Measurements from ENCODE around the gene FEN1.

Gene FEN1

DNA sequence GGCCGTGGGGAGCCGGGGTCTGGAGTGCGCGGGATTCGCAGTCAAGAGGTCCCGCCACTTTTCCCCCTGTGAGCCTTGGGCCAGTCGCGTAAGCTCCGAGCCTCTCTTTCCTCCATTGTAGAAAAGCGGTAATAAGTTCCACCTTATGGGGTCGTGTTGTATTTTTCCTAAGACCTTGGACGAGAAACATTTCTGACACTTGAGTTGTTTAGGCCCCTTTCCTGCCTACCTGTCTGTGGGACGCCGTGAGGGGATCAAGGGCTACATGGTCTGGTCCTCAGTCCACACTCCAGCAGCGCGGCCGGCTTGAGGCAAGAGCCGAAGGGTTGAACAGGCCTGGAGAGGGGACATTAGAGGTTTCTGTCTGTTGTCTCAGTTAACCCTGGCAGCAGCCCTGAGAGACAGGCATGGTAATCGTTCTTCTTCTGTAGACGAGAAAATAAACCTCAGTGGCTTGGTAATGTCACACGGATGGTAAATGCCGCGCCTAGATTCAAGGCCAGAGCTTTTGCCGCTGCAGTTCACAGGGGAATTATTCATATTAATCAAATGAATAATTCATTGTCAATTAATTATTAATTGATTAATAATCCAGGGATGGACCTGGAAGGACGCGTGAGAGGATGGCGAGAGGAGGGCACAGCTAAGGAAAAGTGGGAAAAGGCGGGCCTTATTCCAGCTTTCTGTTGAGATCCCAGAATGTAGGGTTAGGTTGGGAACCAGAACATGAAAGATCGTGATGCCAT, 545 bp downstream of the FEN1 start:
- DNase-seq (ENCODE audit: extremely low spot score, insufficient read length, low read depth) (no peak), FAIRE-seq (no peak)

DNA sequence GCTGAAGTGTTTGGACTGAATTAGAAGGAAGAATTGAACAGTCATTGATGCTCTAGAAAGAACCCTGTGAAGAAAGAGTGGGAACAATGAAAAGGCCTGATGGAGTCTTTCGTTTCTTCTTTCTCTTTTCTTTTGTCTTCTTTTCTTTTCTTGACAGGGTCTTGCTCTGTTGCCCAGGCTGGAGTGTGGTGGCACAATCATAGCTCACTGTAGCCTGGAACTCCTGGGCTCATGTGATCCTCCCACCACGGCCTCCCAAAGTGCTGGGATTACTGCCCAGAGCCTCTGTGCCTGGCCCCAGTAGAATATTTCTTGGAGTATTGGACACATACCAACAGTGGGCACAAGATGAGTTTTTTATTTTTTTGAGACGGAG, 1.1 kb downstream of the FEN1 start:
- DNase-seq (ENCODE audit: extremely low spot score, insufficient read length, low read depth) (no peak), FAIRE-seq (no peak)

DNA sequence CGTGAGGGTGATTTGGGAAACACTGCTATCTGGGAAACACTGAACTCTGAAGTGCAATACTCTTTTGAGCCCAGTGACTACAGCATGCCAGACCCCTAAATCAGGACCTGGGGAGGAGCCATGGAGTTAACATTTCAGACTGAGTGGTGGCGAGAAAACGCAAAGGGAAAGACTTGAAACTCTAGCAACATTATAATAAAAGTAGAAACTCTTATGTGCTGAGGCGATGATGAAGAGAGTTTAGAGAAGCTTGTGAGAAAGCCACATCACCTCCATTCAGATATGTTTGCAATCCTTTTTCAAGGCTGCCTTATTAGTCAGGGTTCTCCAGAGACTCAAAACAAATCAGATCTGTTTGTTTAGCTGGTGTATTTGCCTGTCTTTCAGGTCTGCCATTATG, 1.9 kb downstream of the FEN1 start:
- FAIRE-seq (no peak), DNase-seq (ENCODE audit: extremely low spot score, insufficient read length, low read depth) (no peak)

DNA sequence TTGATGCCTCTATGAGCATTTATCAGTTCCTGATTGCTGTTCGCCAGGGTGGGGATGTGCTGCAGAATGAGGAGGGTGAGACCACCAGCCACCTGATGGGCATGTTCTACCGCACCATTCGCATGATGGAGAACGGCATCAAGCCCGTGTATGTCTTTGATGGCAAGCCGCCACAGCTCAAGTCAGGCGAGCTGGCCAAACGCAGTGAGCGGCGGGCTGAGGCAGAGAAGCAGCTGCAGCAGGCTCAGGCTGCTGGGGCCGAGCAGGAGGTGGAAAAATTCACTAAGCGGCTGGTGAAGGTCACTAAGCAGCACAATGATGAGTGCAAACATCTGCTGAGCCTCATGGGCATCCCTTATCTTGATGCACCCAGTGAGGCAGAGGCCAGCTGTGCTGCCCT, 2.7 kb downstream of the FEN1 start:
- no peak for FAIRE-seq
- DNase-seq (ENCODE audit: extremely low spot score, insufficient read length, low read depth): no peak

DNA sequence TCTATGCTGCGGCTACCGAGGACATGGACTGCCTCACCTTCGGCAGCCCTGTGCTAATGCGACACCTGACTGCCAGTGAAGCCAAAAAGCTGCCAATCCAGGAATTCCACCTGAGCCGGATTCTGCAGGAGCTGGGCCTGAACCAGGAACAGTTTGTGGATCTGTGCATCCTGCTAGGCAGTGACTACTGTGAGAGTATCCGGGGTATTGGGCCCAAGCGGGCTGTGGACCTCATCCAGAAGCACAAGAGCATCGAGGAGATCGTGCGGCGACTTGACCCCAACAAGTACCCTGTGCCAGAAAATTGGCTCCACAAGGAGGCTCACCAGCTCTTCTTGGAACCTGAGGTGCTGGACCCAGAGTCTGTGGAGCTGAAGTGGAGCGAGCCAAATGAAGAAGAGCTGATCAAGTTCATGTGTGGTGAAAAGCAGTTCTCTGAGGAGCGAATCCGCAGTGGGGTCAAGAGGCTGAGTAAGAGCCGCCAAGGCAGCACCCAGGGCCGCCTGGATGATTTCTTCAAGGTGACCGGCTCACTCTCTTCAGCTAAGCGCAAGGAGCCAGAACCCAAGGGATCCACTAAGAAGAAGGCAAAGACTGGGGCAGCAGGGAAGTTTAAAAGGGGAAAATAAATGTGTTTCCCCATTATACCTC, 3.3 kb downstream of the FEN1 start:
- FAIRE-seq (no peak), DNase-seq (ENCODE audit: extremely low spot score, insufficient read length, low read depth) (no peak)

DNA sequence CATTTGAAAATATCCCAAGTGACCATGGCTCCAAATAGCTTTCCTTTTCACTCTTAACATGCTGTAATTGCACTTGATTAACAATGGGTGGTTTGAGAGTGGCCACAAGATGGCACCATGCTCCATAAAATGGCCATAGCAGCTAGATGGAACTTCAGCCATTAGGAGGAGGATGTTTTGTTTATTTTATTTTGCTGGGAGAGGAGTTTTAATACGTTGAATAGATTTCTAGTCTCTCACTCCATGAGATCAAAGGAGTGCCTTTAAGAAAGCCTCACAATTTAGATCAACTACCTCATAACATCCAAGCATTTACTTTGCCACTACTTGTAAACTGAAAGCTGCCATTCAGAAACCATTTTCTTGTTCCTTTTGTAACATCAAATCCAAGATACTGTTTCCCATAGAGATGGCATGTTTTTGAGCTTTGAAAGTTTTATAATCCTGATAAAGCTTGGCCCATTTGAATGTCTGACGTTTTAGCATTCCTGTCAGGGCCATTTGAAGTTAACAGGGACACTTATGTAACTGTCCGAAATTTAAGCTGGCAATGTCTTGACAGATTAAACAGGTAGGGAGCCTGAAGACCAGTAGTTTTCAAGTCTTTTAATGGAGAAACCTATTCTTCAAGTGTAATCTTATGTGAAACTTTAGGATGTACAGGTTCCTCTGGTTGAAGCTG, 4.7 kb downstream of the FEN1 start:
- FAIRE-seq: peak; percentile 72
- peak; percentile 43 for DNase-seq (ENCODE audit: extremely low spot score, insufficient read length, low read depth)

DNA sequence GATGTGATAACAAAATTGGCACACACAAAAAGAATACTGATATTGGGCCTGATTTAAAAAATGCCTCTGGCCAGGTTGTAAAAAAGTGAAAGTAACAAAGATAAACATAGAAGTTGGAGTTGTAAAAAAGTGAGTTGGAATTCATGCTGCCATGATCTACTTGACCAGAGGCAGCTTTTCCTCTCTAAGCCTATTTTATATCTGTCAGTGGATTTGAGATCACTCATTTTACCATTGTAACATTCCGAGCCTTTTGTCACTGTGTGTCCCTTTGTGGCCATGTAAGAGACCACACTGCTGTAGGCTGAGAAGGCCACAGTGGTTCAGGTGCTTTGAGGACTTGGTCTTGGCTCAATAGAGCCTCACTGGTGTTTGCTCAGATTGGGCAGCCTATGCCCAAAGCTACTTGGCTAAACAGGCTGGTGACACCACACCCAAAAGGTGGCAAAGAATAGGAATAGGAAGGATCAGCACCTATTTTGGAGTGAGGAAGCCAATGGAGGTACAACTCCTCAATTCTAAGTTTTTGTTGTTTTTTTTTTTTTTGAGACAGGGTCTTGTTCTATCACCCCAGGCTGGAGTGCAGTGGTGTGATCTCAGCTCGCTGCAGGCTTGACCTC, 7.1 kb downstream of the FEN1 start:
- FAIRE-seq: no peak
- no peak for DNase-seq (ENCODE audit: extremely low spot score, insufficient read length, low read depth)

DNA sequence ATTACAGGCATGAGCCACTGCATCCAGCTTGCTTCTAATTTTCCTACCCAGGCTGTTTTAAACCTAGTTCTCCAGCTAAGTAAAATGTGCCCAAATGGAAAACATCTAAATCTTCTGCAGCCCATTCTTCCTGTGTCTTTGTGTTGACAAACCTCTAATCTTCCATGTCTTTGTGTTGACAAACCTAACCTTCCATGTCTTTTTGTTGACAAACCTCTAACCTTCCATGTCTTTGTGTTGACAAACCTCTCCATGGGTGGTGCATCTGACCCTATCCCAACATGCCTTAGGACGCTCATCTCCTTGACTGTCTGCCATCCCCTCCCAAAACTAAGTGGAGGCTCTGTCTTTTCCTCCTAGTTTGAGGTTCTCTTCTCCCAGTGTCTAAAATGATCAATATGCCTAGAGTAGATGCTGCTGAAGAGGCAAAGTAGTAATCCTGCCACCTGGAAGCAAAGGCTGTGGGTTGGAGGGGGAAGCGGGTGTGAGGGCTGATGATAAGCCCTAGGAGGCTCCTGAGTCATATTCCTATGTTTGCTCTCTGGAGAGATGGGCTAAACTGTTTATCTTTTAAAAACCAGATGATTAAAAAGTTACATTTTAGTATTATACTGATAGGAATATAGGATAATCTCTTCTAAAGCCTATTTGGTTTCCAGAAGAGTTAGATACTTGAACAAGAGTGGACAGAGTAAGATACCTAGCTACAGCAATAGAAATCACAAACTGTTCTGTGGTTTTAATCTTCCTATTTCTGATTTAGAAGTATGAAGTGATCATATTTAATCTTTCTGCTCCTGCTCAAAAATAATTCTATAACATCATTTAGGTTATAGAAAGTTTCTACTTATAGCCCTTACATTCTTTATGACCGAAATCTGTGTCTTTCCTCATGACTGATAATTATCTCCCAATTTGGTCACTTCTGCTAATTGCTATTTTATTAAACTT, 7.9 kb downstream of the FEN1 start:
- DNase-seq (ENCODE audit: extremely low spot score, insufficient read length, low read depth) (no peak), FAIRE-seq (no peak)

DNA sequence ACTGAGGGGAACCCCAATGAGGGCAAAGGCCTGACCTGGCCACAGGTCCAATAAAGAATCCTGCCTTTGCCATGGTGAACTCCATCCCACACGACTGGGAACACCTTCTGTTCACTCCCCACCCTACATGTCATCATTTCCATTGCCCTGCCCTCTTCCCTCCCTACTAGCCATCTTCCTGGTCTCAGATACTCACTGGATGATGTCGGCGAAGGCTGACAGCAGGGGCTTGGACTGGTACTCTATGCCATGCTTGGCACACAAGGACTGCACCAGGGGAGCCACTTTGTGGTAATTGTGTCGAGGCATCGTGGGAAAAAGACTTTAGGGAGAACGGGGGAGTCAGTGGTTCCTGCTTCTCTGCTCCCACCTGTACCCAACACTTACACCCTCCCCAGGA, 9.9 kb downstream of the FEN1 start:
- DNase-seq (ENCODE audit: extremely low spot score, insufficient read length, low read depth): no peak
- no peak for FAIRE-seq

DNA sequence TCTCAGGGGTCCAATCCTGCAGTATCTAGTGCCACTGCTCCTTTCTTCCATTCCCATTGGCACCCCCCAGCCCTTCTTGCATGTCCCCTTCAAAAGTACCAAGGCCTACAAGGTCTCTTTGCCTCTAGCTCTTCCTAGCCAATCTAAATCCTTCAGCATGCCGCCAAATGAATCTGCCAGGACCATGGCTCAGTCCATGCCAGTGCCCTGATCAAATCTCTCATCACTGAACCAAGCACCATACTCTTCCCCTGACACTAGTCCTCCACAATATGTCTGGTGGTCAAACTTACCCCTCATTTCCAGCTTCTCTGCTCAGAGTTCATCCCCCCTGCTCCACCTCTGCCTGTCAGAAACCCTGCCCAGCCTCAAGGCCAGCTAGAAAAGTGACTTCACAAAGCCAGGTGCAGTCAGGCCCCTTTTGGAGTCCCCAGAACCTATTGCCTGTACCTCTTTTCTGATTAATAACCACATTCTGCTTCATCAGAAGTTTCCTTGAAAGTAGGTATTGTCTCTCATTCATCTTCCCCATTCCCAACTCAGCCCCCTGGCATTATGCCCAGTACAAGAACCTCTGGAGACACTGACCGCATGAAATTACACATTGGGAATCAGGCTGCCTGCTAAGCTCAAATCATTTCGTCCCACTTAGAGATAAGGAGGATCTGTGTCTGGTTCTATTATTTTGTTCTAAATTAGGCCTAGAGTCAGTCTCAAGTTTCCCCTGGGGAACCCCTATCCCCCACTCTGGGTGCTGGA, 11.4 kb downstream of the FEN1 start:
- FAIRE-seq (no peak), DNase-seq (ENCODE audit: extremely low spot score, insufficient read length, low read depth) (no peak)

DNA sequence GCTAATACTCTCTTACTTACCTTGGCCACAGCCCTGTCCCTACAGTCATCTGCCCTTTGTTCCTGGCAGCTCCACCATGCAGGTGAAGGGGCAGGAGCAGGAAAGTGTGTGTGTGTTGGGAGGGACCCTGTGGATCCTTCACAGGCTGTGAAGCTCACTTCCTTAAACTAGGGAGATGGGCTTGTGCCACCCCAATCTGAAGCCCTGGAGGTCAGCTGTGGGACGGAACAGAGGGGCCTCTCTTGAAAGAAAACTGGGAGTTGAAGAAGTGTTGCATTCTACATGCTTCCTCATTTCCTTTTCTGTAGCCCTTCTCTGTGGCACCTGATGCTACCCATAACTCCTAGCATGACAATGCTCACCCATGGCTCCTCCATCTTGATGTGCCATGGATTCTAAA, 12.4 kb downstream of the FEN1 start:
- no peak for DNase-seq (ENCODE audit: extremely low spot score, insufficient read length, low read depth)
- FAIRE-seq: no peak

DNA sequence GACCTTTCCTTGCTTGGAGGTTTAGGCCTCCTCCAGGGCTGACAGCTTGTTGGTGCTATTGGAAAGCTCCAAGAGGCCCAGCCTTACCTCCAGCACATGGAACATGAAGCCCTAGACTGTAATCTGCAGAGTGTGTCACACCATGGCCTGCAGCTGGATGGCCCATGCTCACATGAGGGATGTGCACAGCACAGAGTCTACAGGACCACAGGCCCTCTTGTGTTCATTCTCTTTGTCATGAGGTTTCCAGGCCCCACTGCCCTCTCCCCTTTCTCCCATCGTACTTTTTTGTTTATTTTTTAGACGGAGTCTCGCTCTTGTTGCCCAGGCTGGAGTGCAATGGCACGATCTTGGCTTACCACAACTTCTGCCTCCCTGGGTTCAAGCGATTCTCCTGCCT, 14.1 kb downstream of the FEN1 start:
- FAIRE-seq: no peak

DNA sequence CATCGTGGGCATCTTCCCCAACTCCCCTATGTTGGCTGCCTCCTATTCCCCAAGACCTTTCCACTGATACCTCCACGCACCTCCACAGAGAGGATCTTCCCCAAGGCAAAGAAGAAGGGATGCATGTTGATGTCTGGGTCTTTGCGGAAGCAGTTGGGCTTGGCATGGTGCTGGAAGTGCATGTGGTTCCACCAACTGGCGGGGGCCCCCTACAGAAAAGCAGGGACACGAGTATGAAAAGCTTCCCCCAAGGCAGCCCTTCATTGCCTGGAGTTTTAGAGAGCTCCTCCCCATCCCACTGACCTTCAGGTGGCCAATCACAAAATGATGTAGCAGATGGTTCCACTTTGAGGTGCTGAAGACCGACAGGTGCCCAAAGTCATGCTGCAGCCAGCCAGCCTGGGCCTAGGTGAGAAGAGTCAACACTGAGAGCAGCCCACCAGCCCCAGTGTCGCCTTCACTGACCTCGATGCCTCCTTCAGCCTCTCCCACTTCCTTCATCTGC, 18.0 kb downstream of the FEN1 start:
- DNase-seq (ENCODE audit: extremely low spot score, insufficient read length, low read depth) (no peak), FAIRE-seq (no peak)

More for the DNA sequence above, 14.1 kb downstream of the FEN1 start:
- no peak for DNase-seq (ENCODE audit: extremely low spot score, insufficient read length, low read depth)

DNA sequence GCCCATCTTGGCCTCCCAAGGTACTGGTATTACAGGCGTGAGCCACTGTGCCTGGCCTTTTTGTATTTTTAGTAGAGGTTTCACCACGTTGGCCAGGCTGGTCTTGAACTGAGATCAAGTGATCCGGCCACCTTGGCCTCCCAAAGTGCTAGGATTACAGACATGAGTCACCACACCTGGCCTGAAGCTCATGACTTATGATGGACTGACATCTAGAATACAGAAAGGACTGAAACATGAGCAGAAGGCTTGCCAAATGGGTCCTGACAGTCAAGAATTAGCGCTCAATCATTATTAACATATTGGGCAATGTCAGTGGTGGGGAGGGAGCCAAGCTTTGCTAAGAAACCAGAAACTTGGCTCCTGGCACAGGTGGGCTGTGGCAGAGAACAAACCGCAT, 19.1 kb downstream of the FEN1 start:
- no peak for FAIRE-seq
- no peak for DNase-seq (ENCODE audit: extremely low spot score, insufficient read length, low read depth)

DNA sequence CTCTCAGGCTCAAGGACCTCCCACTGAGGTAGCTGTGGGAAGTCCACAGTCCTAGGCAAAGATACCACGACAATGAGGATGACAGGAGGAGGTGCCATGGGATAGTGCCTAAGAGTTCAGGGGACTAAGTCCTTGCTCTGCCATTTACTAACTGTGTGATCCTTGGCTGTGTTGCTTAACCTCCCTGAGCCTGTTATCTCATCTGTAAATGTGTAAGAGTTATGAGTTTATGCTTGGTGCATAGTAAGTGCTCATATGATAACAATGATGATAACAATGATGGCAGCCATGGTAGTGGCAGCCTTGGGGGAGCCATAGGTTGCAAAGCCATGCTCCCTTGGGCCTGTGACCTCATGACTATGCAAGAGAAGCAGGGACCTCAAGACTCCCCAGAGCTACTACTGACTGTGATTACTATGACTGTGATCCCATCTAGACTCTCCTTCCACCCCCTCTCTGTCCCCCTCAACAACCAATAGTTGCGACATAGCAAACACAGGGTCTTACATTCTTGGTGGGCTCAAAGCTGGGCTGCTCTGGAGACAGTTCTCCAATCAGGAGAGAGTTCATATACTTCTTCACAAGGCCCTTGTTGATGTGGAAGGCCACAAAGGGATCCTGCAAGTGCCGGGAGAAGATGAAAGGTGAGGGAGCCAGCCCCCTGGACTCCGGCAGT, 20.2 kb downstream of the FEN1 start:
- no peak for DNase-seq (ENCODE audit: extremely low spot score, insufficient read length, low read depth)
- no peak for FAIRE-seq

DNA sequence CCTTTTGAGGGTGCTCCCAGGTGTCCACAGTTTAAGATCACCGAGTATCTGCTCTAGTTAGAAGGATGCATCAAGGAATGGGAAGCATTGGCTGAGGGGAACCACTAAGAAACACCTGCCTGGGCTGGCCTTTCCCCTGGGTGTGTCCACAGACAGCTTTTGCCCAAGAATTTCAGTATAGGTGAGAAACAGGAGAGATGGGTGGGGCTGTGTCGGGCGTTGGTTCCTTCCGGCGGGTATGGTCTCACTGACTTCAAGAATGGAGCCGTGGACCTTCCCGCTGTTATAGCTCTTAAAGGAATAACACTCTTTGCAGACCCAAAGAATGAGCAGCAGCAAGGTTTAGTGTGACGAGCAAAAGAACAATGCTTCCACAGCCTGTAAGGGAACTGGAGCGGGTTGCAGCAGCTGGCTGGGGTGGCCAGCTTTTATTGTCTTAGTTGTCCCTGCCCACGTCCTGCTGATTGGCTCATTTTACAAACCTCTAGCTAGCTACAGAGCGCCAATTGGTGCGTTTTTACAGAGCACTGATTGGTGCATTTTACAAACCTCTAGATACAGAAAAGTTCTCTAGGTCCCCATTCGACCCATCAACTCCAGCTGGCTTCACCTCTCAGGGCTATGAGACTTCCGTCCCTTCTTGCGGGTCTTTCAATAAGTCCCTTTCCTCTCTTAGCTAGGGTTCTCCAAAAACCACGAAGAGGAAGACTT, 21.7 kb downstream of the FEN1 start:
- no peak for DNase-seq (ENCODE audit: extremely low spot score, insufficient read length, low read depth)

DNA sequence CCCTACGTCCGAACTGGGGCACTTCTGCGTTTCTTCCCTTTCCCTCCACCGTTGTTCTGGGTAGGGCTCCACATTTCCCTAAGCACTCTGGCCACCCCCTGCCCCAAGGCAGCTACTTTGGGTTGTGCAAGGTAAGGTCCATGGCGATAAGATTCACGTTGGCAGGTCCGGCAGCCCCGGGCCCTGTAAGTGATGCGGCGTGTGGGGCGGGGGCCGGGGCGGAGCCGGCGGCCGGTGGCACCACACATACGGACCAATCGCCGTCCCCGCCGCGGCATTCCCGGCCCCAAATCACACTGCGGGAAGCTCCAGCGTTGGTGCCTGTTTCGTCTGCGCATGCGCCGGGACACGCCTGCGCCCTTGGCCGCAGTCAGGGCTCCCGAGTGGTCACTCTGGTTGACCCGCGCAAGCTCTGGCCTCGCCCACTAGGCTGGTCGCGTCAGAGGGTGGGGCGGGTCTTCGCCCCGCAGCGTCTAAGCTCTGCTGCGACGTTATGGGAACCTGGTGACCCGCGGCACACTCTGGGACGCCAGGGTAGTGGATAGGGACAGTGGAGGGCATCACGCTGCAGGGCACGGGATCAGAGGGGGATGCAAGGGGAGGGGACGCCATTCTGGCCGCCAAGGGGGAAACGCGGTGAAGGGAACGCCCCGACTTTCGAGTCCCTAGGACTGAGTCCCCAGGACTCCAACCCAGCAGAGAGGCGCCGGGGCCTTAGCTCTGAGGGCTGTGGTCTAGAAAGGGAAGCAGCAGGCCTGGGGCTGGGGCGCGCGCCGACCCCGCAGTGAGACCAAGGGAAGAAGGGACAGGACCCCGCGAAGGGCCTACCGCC, 22.5 kb downstream of the FEN1 start:
- peak; percentile 77 for FAIRE-seq

More for the DNA sequence above, 21.7 kb downstream of the FEN1 start:
- FAIRE-seq: no peak

More for the DNA sequence above, 22.5 kb downstream of the FEN1 start:
- no peak for DNase-seq (ENCODE audit: extremely low spot score, insufficient read length, low read depth)
